ENCODE results near the gene EEF1AKMT3.

GRCh38 chr12:57829025-57829777 is 56.8 kb downstream of the EEF1AKMT3 start:
- TF ChIP-seq EZH2 (IDR thresholded peaks at IDR 0.05; ENCODE audit: insufficient read depth, poor library complexity, severe bottlenecking) (no peak), EZH2phosphoT487 (IDR thresholded peaks at IDR 0.05; ENCODE audit: insufficient read depth, low read depth) (no peak)
